IMR-90 (cell line): ENCODE results near the gene RALGAPA2. TPM values are rescaled to one million over a fixed set of nuclear protein-coding genes. Genes with fewer than 3 reads are reported as not detected.

ENCODE experiments used
- ATAC-seq: fragments of 200-7000 bp; cut with Tn5 transposase; 2 replicates; pipeline ENCODE4 v1.9.1; 2020; ENCODE audit warnings: low read depth, mild to moderate bottlenecking, moderate library complexity
- BruUV-seq: library from RNA; stranded (reverse); fragments of 400-500 nt; replicated peaks from 2 replicates; lab custom pipeline; 2021; lab: Mats Ljungman, UMichigan
- CTCF ChIA-PET: fragments of 300-600 bp; formaldehyde crosslinking; extraction: SDS; loops from one replicate; lab custom pipeline; 2021; ENCODE audit warnings: antibody characterized with exemption; lab: Yijun Ruan, JAX
- POLR2A ChIA-PET: fragments of 300-600 bp; sonication (Branson Sonifier 250); formaldehyde crosslinking; loops from one replicate; lab custom pipeline; 2022; ENCODE audit warnings: antibody characterized with exemption; ENCODE audit not compliant: unreplicated experiment; lab: Charles Lee
- DNase-seq: peaks from one replicate; pipeline ENCODE4 v3.0.0; 2013
- H2AFZ ChIP-seq: replicated peaks from 2 replicates; pipeline ENCODE3; 2013; ENCODE audit warnings: low read length, mild to moderate bottlenecking; ENCODE audit not compliant: poor library complexity
- H2AK5ac ChIP-seq: 2 replicates; pipeline ENCODE4 v1.6.1; 2013; ENCODE audit warnings: low read depth, low read length, inconsistent platforms
- H2AK9ac ChIP-seq: replicated peaks from 2 replicates; pipeline ENCODE3; 2013; ENCODE audit warnings: mild to moderate bottlenecking, low read depth, low read length, moderate library complexity; ENCODE audit not compliant: poor library complexity
- H2BK120ac ChIP-seq: 2 replicates; pipeline ENCODE4 v1.6.1; 2013; ENCODE audit warnings: low read depth, low read length, inconsistent platforms
- H2BK15ac ChIP-seq: 3 replicates; pipeline ENCODE4 v1.6.1; 2013; ENCODE audit warnings: low read depth, low read length, inconsistent platforms
- H2BK20ac ChIP-seq: 2 replicates; pipeline ENCODE4 v1.6.1; 2013; ENCODE audit warnings: low read depth, mild to moderate bottlenecking, inconsistent platforms, low read length, moderate library complexity
- H2BK5ac ChIP-seq: 2 replicates; pipeline ENCODE4 v1.6.1; 2013; ENCODE audit warnings: mild to moderate bottlenecking, low read depth, low read length, inconsistent platforms; ENCODE audit not compliant: poor library complexity, severe bottlenecking
- H3K14ac ChIP-seq: replicated peaks from 2 replicates; pipeline ENCODE4 v1.6.1; 2013; ENCODE audit warnings: low read depth, low read length, inconsistent platforms
- H3K18ac ChIP-seq: 2 replicates; pipeline ENCODE4 v1.6.1; 2013; ENCODE audit warnings: low read depth, low read length, control low read depth
- H3K23ac ChIP-seq: 2 replicates; pipeline ENCODE4 v1.6.1; 2013; ENCODE audit warnings: low read depth, low read length, inconsistent platforms
- H3K27ac ChIP-seq: 2 replicates; pipeline ENCODE4 v1.5.1; 2013; ENCODE audit warnings: mild to moderate bottlenecking, control low read depth, low read length; ENCODE audit not compliant: insufficient read depth
- H3K27me3 ChIP-seq: 2 replicates; pipeline ENCODE4 v1.6.1; 2013; ENCODE audit warnings: low read length; ENCODE audit not compliant: control insufficient read depth, insufficient read depth
- H3K36me3 ChIP-seq: 2 replicates; pipeline ENCODE4 v1.6.1; 2013; ENCODE audit warnings: low read length, mixed read lengths; ENCODE audit not compliant: control insufficient read depth, insufficient read depth
- H3K4ac ChIP-seq: 2 replicates; pipeline ENCODE4 v1.6.1; 2013; ENCODE audit warnings: low read depth, low read length, inconsistent platforms
- H3K4me1 ChIP-seq: 2 replicates; pipeline ENCODE4 v1.6.1; 2013; ENCODE audit warnings: low read length, mixed read lengths; ENCODE audit not compliant: control insufficient read depth, insufficient read depth
- H3K4me2 ChIP-seq: 2 replicates; pipeline ENCODE4 v1.6.1; 2013; ENCODE audit warnings: low read depth, mild to moderate bottlenecking, control low read depth, low read length, moderate library complexity
- H3K4me3 ChIP-seq: 2 replicates; pipeline ENCODE4 v1.5.1; 2013; ENCODE audit warnings: low read depth, mild to moderate bottlenecking, control low read depth, low read length, moderate library complexity; ENCODE audit not compliant: insufficient read depth
- H3K56ac ChIP-seq: 2 replicates; pipeline ENCODE4 v1.6.1; 2013; ENCODE audit warnings: low read length, inconsistent platforms; ENCODE audit not compliant: insufficient read depth; ENCODE audit errors: extremely low read depth
- H3K79me1 ChIP-seq, 2 experiments: 2 replicates each; pipeline ENCODE4 v1.6.1; 2013; ENCODE audit warnings: low read length in 2 of 2, inconsistent platforms in 1 of 2, low read depth in 1 of 2
- H3K9ac ChIP-seq: 2 replicates; pipeline ENCODE4 v1.6.1; 2013; ENCODE audit warnings: low read depth, low read length, control low read depth
- H3K9me1 ChIP-seq: 2 replicates; pipeline ENCODE4 v1.6.1; 2013; ENCODE audit warnings: low read length, inconsistent platforms; ENCODE audit not compliant: insufficient read depth
- H3K9me3 ChIP-seq: 2 replicates; pipeline ENCODE4 v1.6.1; 2013; ENCODE audit warnings: low read length; ENCODE audit not compliant: control insufficient read depth, insufficient read depth
- H4K20me1 ChIP-seq: 2 replicates; pipeline ENCODE4 v1.6.1; 2013; ENCODE audit warnings: low read length, inconsistent platforms; ENCODE audit not compliant: insufficient read depth
- H4K5ac ChIP-seq: 2 replicates; pipeline ENCODE4 v1.6.1; 2013; ENCODE audit warnings: mild to moderate bottlenecking, low read depth, low read length, control low read depth
- H4K8ac ChIP-seq, 2 experiments: 2 replicates each; pipeline ENCODE4 v1.6.1; 2013; ENCODE audit warnings: low read depth in 2 of 2, low read length in 2 of 2, control low read depth in 1 of 2, inconsistent platforms in 1 of 2
- H4K91ac ChIP-seq: 2 replicates; pipeline ENCODE4 v1.6.1; 2013; ENCODE audit warnings: low read depth, low read length, inconsistent platforms; ENCODE audit not compliant: insufficient read depth
- BHLHE40 ChIP-seq: fragments of 150-350 bp; IDR thresholded peaks from 2 replicates; pipeline ENCODE4 v1.6.1; 2016; ENCODE audit warnings: mild to moderate bottlenecking, low read depth, low read length
- CHD1 ChIP-seq: IDR thresholded peaks from 2 replicates; pipeline ENCODE4 v1.6.1; 2012; ENCODE audit warnings: low read depth, low read length, improper control_type of control experiment
- CTCF ChIP-seq: conservative IDR thresholded peaks from 2 replicates; pipeline ENCODE4 v1.5.1; 2012; ENCODE audit warnings: mild to moderate bottlenecking, low read depth, low read length, improper control_type of control experiment
- MAZ ChIP-seq: IDR thresholded peaks from 2 replicates; pipeline ENCODE4 v1.6.1; 2012; ENCODE audit warnings: low read depth, mild to moderate bottlenecking, low read length, improper control_type of control experiment, moderate library complexity, borderline replicate concordance
- NFE2L2 ChIP-seq: fragments of 150-350 bp; IDR thresholded peaks from 2 replicates; pipeline ENCODE4 v1.6.1; 2016; ENCODE audit warnings: low read depth, mild to moderate bottlenecking, low read length
- RAD21 ChIP-seq: IDR thresholded peaks from 2 replicates; pipeline ENCODE4 v1.6.1; 2012; ENCODE audit warnings: low read length, improper control_type of control experiment
- RCOR1 ChIP-seq: IDR thresholded peaks from 2 replicates; pipeline ENCODE4 v1.6.1; 2012; ENCODE audit warnings: mild to moderate bottlenecking, low read length, improper control_type of control experiment; ENCODE audit not compliant: insufficient replicate concordance
- USF2 ChIP-seq: fragments of 150-350 bp; IDR thresholded peaks from 2 replicates; pipeline ENCODE4 v1.6.1; 2017; ENCODE audit warnings: mild to moderate bottlenecking, antibody characterized with exemption, low read length, low read depth
- dilution Hi-C: fragments of 300-500 bp; cut with HindIII; formaldehyde crosslinking; loops from one replicate; pipeline ENCODE4 v1.14.3; 2018; ENCODE audit warnings: low sequenced_read_pairs; ENCODE audit not compliant: unreplicated experiment
- in situ Hi-C: fragments of 300-500 bp; cut with MboI; formaldehyde crosslinking; loops from 3 replicates; pipeline ENCODE4 v1.14.3; 2019; ENCODE audit warnings: low sequenced_read_pairs, inconsistent platforms, mixed read lengths
- intact Hi-C: fragments of 100-400 bp; cut with micrococcal nuclease; formaldehyde crosslinking; loops from 2 replicates; pipeline ENCODE4 v1.10.0; 2022
- polyA plus RNA-seq, 3 experiments: library from polyadenylated mRNA; depleted of rRNA; stranded (reverse); fragments of >200 nt; gene quantifications; 2 replicates each; pipeline ENCODE4 v1.2.3, GENCODE V29; 2012; ENCODE audit warnings: low replicate concordance in 1 of 3
- total RNA-seq: library from RNA; depleted of rRNA; stranded (reverse); fragments of >200 nt; gene quantifications from 2 replicates; pipeline ENCODE4 v1.2.3, GENCODE V29; 2012

Gene RALGAPA2
- total and polyA plus RNA-seq, 2 of the 4 experiments (the other 2 are of a cell fraction) = 1.3 to 3.9 TPM

- Histone ChIP-seq H3K4me3 (no peak overlapping the region), H2AK9ac (no peak overlapping the region), H3K56ac (0 out of 2 replicates have a peak overlapping the region, but pooled peaks have one; percentile 4), H3K27ac (no peak overlapping the region), H2AK5ac (no peak overlapping the region), H3K9ac (no peak overlapping the region), H2BK15ac (no peak overlapping the region), H3K4me1 (peaks cover 2% of the 10 kb centered on the region; the same call in 1 of the 2 replicates), H4K20me1 (no peaks in the 10 kb centered on the region), H4K91ac (no peak overlapping the region), H3K14ac (no peak overlapping the region), H2BK5ac (no peak overlapping the region), H2BK20ac (no peak overlapping the region), H3K4ac (no peak overlapping the region), H3K23ac (no peak overlapping the region), H3K79me1 (no peaks in the 10 kb centered on the region), H4K5ac (no peak overlapping the region), H3K27me3 (no peaks in the 10 kb centered on the region), H3K9me3 (no peaks in the 10 kb centered on the region), H3K4me2 (no peak overlapping the region), H3K36me3 (no peaks in the 10 kb centered on the region), H3K18ac (no peak overlapping the region), H4K8ac (no peak overlapping the region), H2BK120ac (no peak overlapping the region), H3K9me1 (peaks cover 3% of the 10 kb centered on the region; the same call in 1 of the 2 replicates), H2AFZ (no peak overlapping the region)
- POLR2A ChIA-PET = no interaction called here
- dilution Hi-C loops = no loop called here
- ATAC-seq (no peak), DNase-seq (no peak)
- CTCF ChIA-PET = interaction anchor here (0.6 kb wide), 1 partner anchor 63 kb away, joined by 3 read pairs; no protein-coding TSS in a partner anchor
- BruUV-seq = no TSS peak
- in situ Hi-C loops = no loop called here
- TF ChIP-seq CTCF (no peak), RCOR1 (no peak), MAZ (no peak), CHD1 (no peak), RAD21 (no peak), BHLHE40 (no peak), NFE2L2 (no peak), USF2 (no peak)
- intact Hi-C loops = no loop called here
Measured at GRCh38 chr20:20553541-20553940, 158.9 kb downstream of the RALGAPA2 start.
